HG03064 (cell line): Measurements from ENCODE around the gene PPP2R2B.

ENCODE experiments used
- ATAC-seq: cut with Tn5 transposase; IDR thresholded peaks from one replicate; pipeline ENCODE4 v1.9.1; 2021; ENCODE audit warnings: low read depth; ENCODE audit not compliant: unreplicated experiment

The PPP2R2B gene

GRCh38 chr5:146669656-146670055 lies 208.9 kb downstream of the PPP2R2B start:
- ATAC-seq = no peak

- ATAC-seq = no peak
These were observed 210.8 kb downstream of the PPP2R2B start for GRCh38 chr5:146667633-146668272.

GRCh38 chr5:146662229-146662628 lies 216.3 kb downstream of the PPP2R2B start:
- no peak for ATAC-seq

- ATAC-seq = no peak
These were observed 218.1 kb downstream of the PPP2R2B start for GRCh38 chr5:146660376-146660960.

GRCh38 chr5:146659961-146660360 lies 218.6 kb downstream of the PPP2R2B start:
- no peak for ATAC-seq

- ATAC-seq = no peak
These were observed 221.9 kb downstream of the PPP2R2B start for GRCh38 chr5:146656703-146657102.

- ATAC-seq = no peak
These were observed 225.0 kb downstream of the PPP2R2B start for GRCh38 chr5:146653560-146653959.

- ATAC-seq = no peak
These were observed 226.0 kb downstream of the PPP2R2B start for GRCh38 chr5:146652547-146652946.

GRCh38 chr5:146647656-146648199 lies 230.8 kb downstream of the PPP2R2B start:
- ATAC-seq = no peak

GRCh38 chr5:146646441-146646840 lies 232.1 kb downstream of the PPP2R2B start:
- no peak for ATAC-seq

- ATAC-seq = no peak
These were observed 233.2 kb downstream of the PPP2R2B start for GRCh38 chr5:146645342-146645741.

- ATAC-seq = no peak
These were observed 233.7 kb downstream of the PPP2R2B start for GRCh38 chr5:146644831-146645230.

GRCh38 chr5:146643776-146644175 lies 234.8 kb downstream of the PPP2R2B start:
- no peak for ATAC-seq

- no peak for ATAC-seq
These were observed 236.1 kb downstream of the PPP2R2B start for GRCh38 chr5:146642410-146642809.

- no peak for ATAC-seq
These were observed 236.6 kb downstream of the PPP2R2B start for GRCh38 chr5:146641941-146642340.

GRCh38 chr5:146640285-146640896 lies 238.2 kb downstream of the PPP2R2B start:
- no peak for ATAC-seq

GRCh38 chr5:146635443-146635842 lies 243.1 kb downstream of the PPP2R2B start:
- no peak for ATAC-seq

GRCh38 chr5:146633323-146633764 lies 245.2 kb downstream of the PPP2R2B start:
- ATAC-seq = no peak

GRCh38 chr5:146632620-146633322 lies 245.8 kb downstream of the PPP2R2B start:
- ATAC-seq = no peak

- ATAC-seq = no peak
These were observed 248.1 kb downstream of the PPP2R2B start for GRCh38 chr5:146630472-146630871.

- ATAC-seq = no peak
These were observed 249.6 kb downstream of the PPP2R2B start for GRCh38 chr5:146628950-146629349.
